ENCODE results near the gene LRRC25.

LRRC25 gene

DNA sequence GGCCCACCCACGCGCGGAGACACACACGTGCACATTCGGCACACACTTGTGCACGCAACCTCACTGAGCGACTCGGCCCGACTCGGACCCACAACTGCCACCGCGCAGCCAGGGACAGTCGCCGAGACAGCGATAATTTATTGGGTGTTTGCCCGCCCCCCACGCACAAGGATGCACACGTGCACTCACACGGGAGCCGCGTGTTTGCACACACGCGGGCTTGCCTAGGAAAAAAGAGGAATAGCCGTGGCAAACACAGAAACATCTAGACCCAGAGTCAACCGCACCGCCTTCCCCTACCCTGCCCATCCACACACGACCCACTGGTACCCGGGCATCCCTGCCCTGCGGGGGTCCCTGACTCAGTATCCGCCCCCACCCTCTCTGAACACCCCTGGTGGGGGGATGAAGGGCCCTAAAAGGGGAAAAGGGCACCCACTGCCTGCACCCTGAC lies 20.6 kb upstream of the LRRC25 start:
- DNase-seq (ENCODE audit: low read depth, low spot score): no peak
- peak overlapping the region; percentile 99 for H3K27ac ChIP-seq
- H3K4me3 ChIP-seq: peak overlapping the region; percentile 82
- no peaks in the 10 kb centered on the region; the same call in 1 of the 2 replicates for H3K36me3 ChIP-seq (ENCODE audit: insufficient read depth, low read length)
- H3K9ac ChIP-seq (ENCODE audit: insufficient read length): no peak overlapping the region
- H3K9me3 ChIP-seq (ENCODE audit: low read depth, low read length): no peaks in the 10 kb centered on the region
- TF ChIP-seq FOXP2 (optimal IDR thresholded peaks at IDR 0.05; ENCODE audit: control extremely low read depth, extremely low read length, insufficient read depth): no peak
- TF ChIP-seq POLR2AphosphoS5 (IDR thresholded peaks at IDR 0.05; ENCODE audit: borderline replicate concordance, low read depth, low read length): 0 out of 2 replicates have a peak, but pooled peaks have one; percentile 11

DNA sequence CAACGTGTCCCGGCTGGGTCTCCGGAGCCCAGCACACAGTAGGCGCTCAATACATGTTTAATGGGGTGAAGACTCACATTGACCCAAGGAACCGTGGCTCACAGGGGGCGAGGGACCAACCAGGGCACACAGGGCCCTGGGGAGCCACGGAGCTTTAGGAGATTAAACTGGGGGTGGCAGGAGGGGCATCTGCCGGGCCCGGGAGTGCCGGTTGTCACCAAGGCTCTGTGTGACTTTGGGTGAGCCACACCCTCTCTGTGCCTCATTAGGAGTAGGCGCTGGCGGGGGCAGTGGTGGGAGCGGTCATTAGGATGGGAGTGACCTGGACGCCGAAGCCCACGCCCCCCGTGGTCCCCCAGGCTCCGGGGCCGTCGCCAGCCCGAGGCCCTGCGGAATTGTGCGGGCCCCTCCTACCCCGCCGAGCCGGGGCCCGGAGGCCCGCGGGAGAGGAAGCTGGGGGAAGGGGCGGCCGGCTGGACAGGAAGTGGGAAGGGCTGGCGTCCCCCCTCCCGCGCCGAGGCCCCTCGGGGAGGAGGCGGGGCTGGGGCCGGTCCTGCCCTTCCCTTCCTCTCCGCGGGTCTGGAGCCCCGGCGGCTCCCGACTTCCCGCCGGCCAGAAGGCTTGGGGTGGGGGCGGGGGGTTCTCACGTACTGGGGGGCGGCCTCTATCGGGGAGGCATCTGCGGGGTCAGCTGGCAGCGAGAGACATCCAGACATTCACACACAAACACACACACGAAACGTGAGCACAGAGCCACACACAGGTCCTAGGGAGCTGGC lies 20.0 kb upstream of the LRRC25 start:
- Histone ChIP-seq H3K36me3 (ENCODE audit: insufficient read depth, low read length) (no peaks in the 10 kb centered on the region), H3K9me3 (ENCODE audit: low read depth, low read length) (no peaks in the 10 kb centered on the region), H3K9ac (ENCODE audit: insufficient read length) (peak overlapping the region; percentile 76), H3K27ac (peak overlapping the region; percentile 99), H3K4me3 (peak overlapping the region; percentile 82)
- DNase-seq (ENCODE audit: low read depth, low spot score): no peak
- TF ChIP-seq EZH2 (IDR thresholded peaks at IDR 0.05): no peak
- no peak for TF ChIP-seq POLR2AphosphoS5 (IDR thresholded peaks at IDR 0.05; ENCODE audit: borderline replicate concordance, low read depth, low read length)
- no peak for TF ChIP-seq FOXP2 (optimal IDR thresholded peaks at IDR 0.05; ENCODE audit: control extremely low read depth, extremely low read length, insufficient read depth)

DNA sequence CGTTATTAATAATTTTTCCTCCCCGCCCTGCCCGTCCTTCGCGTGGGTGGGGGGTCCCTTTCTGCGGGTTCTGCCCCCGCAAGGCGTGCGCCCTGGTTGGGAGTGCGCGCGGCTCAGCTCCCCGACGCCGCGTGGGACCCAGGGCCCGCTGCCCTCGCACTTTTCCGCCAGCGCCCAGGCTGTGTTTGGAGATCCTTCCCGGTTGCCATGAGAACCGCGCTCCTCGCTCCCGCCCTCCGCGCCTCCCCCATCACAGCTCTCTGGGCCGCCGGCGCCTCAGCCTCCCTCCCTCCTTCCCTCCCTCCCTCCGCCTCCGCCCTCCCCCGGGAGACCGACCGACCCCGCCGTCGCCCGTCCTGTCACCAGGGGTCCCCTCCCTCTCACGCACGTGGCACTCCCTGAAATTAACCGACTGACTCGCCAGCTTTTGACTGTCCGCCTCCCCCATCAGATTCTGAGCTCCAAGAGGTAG lies 19.4 kb upstream of the LRRC25 start:
- peak overlapping the region; percentile 82 for H3K4me3 ChIP-seq
- no peak for DNase-seq (ENCODE audit: low read depth, low spot score)
- H3K9ac ChIP-seq (ENCODE audit: insufficient read length): peak overlapping the region; percentile 76
- H3K9me3 ChIP-seq (ENCODE audit: low read depth, low read length): no peaks in the 10 kb centered on the region
- peak overlapping the region; percentile 99 for H3K27ac ChIP-seq
- TF ChIP-seq EZH2 (IDR thresholded peaks at IDR 0.05) (no peak), FOXP2 (optimal IDR thresholded peaks at IDR 0.05; ENCODE audit: control extremely low read depth, extremely low read length, insufficient read depth) (peak; percentile 52), POLR2AphosphoS5 (IDR thresholded peaks at IDR 0.05; ENCODE audit: borderline replicate concordance, low read depth, low read length) (peak; percentile 46; the same call in 1 of the 2 replicates)
- H3K36me3 ChIP-seq (ENCODE audit: insufficient read depth, low read length): no peaks in the 10 kb centered on the region

DNA sequence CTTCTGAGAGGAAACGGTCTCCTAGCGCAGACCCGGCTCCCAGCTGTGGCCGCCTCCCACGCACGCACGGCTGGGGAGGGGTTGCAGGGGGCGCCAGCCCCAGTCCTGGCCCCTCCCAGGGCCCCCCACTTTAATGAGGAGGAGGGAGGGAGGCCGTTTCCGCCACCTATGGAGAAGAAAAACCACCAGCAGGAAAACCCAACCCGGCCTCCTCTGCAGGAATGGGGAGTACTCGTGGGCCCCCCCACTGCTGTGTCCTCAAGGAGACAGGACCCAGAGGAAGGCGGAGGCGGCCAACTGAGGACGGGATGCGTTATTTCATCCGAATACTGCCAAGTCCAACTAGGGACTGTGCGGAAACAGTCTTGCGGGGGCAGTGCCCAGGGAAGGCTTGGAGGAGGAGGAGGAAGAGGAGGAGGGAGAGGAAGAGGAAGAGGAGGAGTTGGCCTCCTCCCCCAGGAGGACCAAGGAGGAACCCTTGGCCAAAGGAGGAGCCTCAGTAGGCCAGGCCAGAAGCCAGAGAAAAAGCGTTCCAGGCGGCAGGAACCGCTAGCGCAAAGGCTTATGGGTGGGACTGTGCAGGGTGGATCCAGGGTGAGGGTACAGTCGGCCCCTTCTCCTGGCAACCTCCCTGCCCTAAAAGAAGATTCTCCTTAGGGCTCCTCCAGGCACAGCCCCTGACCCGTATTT lies 17.9 kb upstream of the LRRC25 start:
- H3K9ac ChIP-seq (ENCODE audit: insufficient read length): peak overlapping the region; percentile 62
- peak overlapping the region; percentile 59 for H3K4me3 ChIP-seq
- peak; percentile 78 for DNase-seq (ENCODE audit: low read depth, low spot score)
- H3K27ac ChIP-seq: peak overlapping the region; percentile 99
- no peaks in the 10 kb centered on the region for H3K36me3 ChIP-seq (ENCODE audit: insufficient read depth, low read length)
- TF ChIP-seq FOXP2 (optimal IDR thresholded peaks at IDR 0.05; ENCODE audit: control extremely low read depth, extremely low read length, insufficient read depth): peak; percentile 58
- no peak for TF ChIP-seq EZH2 (IDR thresholded peaks at IDR 0.05)
- TF ChIP-seq POLR2AphosphoS5 (IDR thresholded peaks at IDR 0.05; ENCODE audit: borderline replicate concordance, low read depth, low read length): peak; percentile 64; the same call in 1 of the 2 replicates
- H3K9me3 ChIP-seq (ENCODE audit: low read depth, low read length): no peaks in the 10 kb centered on the region

DNA sequence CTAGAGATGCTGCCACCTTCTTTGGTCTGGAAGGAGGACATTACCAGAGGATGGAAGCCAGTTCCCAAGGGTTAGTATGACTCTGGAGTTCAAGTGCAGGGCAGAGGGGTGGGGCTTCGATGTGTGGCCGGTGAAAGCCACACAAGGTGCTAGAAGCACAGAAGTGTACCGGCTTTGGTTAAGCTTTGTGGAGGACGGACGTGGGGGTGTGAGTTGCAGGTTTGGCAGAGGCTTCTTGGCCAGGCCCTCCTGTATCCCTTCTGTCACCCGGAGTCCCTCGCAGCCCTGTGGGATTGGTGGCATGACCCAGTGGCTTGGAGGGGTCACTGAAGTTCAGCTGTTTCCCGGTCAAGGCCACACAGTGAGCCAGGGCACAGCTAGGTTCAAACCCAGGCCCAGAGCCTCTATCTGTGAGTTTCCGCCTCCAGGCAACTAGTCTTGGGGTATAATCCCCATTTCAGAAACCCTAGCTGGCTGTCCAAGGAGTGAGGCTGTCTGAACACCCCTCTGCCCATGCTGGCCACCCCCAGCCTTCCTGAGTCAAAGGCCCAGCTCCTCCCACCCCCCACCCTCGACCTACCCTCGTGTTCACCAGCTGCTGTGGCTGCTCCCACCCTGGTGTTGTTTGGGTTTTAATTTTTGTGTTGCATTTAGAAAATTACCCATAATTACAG lies 17.2 kb upstream of the LRRC25 start:
- Histone ChIP-seq H3K4me3 (peak overlapping the region; percentile 59), H3K27ac (peak overlapping the region; percentile 99), H3K36me3 (ENCODE audit: insufficient read depth, low read length) (no peaks in the 10 kb centered on the region), H3K9ac (ENCODE audit: insufficient read length) (peak overlapping the region; percentile 48), H3K9me3 (ENCODE audit: low read depth, low read length) (no peaks in the 10 kb centered on the region)
- DNase-seq (ENCODE audit: low read depth, low spot score): no peak
- TF ChIP-seq FOXP2 (optimal IDR thresholded peaks at IDR 0.05; ENCODE audit: control extremely low read depth, extremely low read length, insufficient read depth): no peak
- no peak for TF ChIP-seq EZH2 (IDR thresholded peaks at IDR 0.05)
- no peak for TF ChIP-seq POLR2AphosphoS5 (IDR thresholded peaks at IDR 0.05; ENCODE audit: borderline replicate concordance, low read depth, low read length)

DNA sequence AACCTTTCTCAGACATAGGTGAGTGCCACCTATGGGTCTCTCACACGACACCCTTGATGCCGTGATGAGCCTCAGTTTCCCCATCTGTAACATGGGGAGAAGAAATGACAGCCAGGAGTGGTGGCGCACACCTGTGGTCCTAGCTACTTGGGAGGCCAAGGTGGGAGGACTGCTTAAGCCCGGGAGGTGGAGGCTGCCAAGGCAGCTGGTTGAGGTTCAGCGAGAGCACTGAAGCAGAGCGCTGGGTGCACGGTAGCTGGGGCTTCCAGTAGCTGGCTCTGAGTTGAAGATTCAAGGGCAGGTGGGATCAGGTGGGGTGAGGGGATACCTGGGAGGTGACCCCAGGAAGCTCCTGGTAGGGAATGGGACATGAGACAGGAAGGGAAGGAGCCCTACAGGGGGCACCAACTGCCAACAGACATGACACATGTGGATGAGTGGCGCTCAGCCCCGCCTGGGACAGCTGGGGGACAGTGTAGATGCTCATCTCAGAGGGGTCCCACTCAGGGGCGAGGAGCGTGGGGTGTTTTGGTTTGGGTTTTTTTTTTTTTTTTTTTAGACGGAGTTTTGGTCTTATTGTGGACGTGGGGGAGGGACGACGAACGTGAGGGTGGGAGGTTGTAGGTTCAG lies 15.3 kb upstream of the LRRC25 start:
- Histone ChIP-seq H3K9me3 (ENCODE audit: low read depth, low read length) (no peaks in the 10 kb centered on the region), H3K9ac (ENCODE audit: insufficient read length) (no peak overlapping the region), H3K36me3 (ENCODE audit: insufficient read depth, low read length) (no peaks in the 10 kb centered on the region), H3K27ac (no peak overlapping the region), H3K4me3 (no peak overlapping the region)
- no peak for DNase-seq (ENCODE audit: low read depth, low spot score)
- TF ChIP-seq EZH2 (IDR thresholded peaks at IDR 0.05) (no peak), FOXP2 (optimal IDR thresholded peaks at IDR 0.05; ENCODE audit: control extremely low read depth, extremely low read length, insufficient read depth) (no peak)

DNA sequence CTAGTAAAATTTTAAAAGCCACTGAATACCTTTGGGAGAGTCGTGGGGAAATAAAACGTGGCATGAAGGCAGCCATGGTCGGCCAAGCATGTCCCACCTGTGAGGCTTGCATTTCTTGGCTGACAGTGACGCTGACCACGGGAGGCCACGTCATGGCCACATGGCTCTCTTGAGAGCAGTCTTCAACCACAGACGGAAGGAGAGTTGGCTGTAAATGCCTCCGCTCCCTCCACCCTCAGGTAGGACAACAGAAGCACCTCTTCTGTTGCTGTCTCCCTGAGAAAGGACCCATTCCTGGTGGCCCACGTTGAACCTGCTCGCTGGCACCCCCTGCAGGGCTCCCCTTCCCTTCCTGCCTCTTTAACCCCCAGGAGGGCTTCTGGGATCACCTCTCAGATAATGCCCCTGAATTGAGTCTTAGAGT lies 10.6 kb upstream of the LRRC25 start:
- DNase-seq (ENCODE audit: low read depth, low spot score): no peak
- Histone ChIP-seq H3K27ac (no peak overlapping the region), H3K9me3 (ENCODE audit: low read depth, low read length) (no peaks in the 10 kb centered on the region), H3K4me3 (no peak overlapping the region), H3K9ac (ENCODE audit: insufficient read length) (no peak overlapping the region), H3K36me3 (ENCODE audit: insufficient read depth, low read length) (no peaks in the 10 kb centered on the region)
- TF ChIP-seq FOXP2 (optimal IDR thresholded peaks at IDR 0.05; ENCODE audit: control extremely low read depth, extremely low read length, insufficient read depth) (no peak), EZH2 (IDR thresholded peaks at IDR 0.05) (no peak), POLR2AphosphoS5 (IDR thresholded peaks at IDR 0.05; ENCODE audit: borderline replicate concordance, low read depth, low read length) (no peak)

All from SK-N-MC (cell line).